Measurements from ENCODE around the gene GEMIN7. TPM values are rescaled to one million over a fixed set of nuclear protein-coding genes. Genes with fewer than 3 reads are reported as not detected.

GEMIN7 gene
- total RNA-seq, 1 experiment from 2014 or later: 29.6 TPM

DNA sequence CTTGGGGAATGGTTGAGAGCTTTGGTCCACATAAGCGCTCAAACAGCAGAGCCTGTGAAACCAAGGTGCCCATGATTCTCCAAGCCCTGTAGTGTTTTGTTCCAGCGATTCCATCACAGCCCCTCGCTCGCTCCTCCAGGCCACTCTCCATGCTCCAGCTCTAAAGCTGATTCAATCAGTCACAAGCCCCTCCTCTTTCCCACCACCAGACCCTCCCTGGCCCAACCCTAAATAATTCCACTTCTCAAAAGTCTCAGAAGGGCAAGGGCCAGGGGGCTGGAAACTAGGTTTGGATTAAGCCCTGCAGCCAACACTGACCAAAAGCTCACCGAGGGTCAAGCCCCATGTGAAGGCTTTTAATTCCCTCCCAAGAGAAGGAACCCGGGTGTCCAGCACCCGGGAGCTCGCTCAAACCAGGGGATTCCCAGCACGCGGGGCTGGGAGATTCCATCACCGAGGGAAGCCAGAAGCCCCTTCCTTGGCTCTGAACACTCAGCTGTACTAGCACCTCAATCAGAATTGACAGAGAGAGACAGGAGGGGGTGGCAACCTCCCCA, 4.2 kb upstream of the GEMIN7 start:
- Histone ChIP-seq H3F3A (ENCODE audit: insufficient read depth, low read depth) (peaks cover 39% of the 10 kb centered on the region), H3K36me3 (ENCODE audit: low read depth) (no peaks in the 10 kb centered on the region), H2AFZ (no peak overlapping the region), H3K79me2 (ENCODE audit: low read depth) (peaks cover 7% of the 10 kb centered on the region), H4K20me1 (ENCODE audit: insufficient read depth) (peaks cover 11% of the 10 kb centered on the region), H3K4me1 (replicated peaks; ENCODE audit: insufficient read depth) (peaks cover 19% of the 10 kb centered on the region), H3K4me2 (peak overlapping the region; percentile 81), H3K9me2 (ENCODE audit: insufficient read depth) (no peaks in the 10 kb centered on the region), H3K4me3 (peak overlapping the region; percentile 31; the same call in 1 of the 2 replicates), H3K27me3 (ENCODE audit: insufficient read depth, low read depth) (no peaks in the 10 kb centered on the region), H3K27ac (no peak overlapping the region), H3K9me3 (ENCODE audit: insufficient read depth, low read depth) (no peaks in the 10 kb centered on the region)
- no peak for DNase-seq
- intact Hi-C loops (cut with micrococcal nuclease; ENCODE audit: unreplicated experiment): loop anchor here (5.0 kb wide), 2 partner anchors 47 to 262 kb away; no protein-coding TSS in a partner anchor
- BruUV-seq (replicated peaks): no TSS peak
- POLR2A ChIA-PET (ENCODE audit: unreplicated experiment): interaction anchor here (0.7 kb wide), 1 partner anchor 16 kb away, joined by 6 read pairs; no protein-coding TSS in a partner anchor
- TF ChIP-seq, protein P1, sequence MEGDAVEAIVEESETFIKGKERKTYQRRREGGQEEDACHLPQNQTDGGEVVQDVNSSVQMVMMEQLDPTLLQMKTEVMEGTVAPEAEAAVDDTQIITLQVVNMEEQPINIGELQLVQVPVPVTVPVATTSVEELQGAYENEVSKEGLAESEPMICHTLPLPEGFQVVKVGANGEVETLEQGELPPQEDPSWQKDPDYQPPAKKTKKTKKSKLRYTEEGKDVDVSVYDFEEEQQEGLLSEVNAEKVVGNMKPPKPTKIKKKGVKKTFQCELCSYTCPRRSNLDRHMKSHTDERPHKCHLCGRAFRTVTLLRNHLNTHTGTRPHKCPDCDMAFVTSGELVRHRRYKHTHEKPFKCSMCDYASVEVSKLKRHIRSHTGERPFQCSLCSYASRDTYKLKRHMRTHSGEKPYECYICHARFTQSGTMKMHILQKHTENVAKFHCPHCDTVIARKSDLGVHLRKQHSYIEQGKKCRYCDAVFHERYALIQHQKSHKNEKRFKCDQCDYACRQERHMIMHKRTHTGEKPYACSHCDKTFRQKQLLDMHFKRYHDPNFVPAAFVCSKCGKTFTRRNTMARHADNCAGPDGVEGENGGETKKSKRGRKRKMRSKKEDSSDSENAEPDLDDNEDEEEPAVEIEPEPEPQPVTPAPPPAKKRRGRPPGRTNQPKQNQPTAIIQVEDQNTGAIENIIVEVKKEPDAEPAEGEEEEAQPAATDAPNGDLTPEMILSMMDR (conservative IDR thresholded peaks at IDR 0.05): no peak
- TF ChIP-seq EZH2 (IDR thresholded peaks at IDR 0.05; ENCODE audit: low read depth): no peak
- CTCF ChIA-PET: interaction anchor here (0.6 to 0.9 kb wide), 4 partner anchors 15 to 79 kb away, joined by 3 to 6 read pairs (median 4); partner anchors contain the start of gene CLASRP

DNA sequence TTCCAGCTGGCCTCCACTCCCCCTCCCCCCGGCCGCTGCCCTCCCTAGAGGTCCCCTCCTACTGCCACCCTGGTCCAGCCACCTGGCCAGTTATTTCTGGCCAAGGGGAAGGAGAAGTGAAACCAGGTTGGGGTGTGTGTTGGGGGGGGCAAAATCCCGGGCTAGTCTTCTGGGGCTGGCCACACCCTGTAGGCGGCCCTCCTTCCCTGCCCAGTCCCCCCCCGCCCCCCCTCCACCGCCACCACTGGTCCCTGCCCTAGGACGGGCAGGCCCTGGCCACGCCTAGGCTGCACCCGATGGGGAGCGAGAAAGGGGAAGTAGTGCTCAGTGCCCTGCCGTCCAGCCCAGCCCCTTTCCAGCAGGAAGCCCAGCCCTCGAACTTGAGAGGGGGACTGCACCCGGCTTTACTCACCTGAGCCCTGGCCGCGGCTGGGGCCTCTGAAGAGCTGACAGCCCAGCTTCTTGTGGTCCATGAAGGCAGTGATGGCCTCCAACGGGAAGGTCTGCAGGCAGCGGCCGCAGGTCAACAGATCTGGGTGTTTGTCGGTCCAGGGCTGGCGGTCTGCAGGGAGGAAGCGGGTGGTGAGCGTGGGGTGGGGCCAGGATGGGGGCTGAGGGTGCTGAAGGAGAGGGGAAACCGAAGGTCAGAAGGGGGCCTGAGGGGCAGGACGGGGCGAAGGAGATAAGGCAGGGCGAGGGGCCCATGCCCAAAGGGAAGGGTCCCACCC, 3.6 kb upstream of the GEMIN7 start:
- CTCF ChIA-PET: interaction anchor here (0.6 to 0.9 kb wide), 2 partner anchors 16 to 185 kb away, joined by 4 to 5 read pairs; no protein-coding TSS in a partner anchor
- TF ChIP-seq, protein P1 (conservative IDR thresholded peaks at IDR 0.05): no peak
- no peak for TF ChIP-seq EZH2 (IDR thresholded peaks at IDR 0.05; ENCODE audit: low read depth)
- peaks cover 17% of the 10 kb centered on the region for H4K20me1 ChIP-seq (ENCODE audit: insufficient read depth)
- H3K27ac ChIP-seq: 0 out of 2 replicates have a peak overlapping the region, but pooled peaks have one; percentile 17
- intact Hi-C loops (cut with micrococcal nuclease; ENCODE audit: unreplicated experiment): loop anchor here (5.0 kb wide), 2 partner anchors 47 to 262 kb away; no protein-coding TSS in a partner anchor
- peak overlapping the region; percentile 81 for H3K4me2 ChIP-seq
- H3K27me3 ChIP-seq (ENCODE audit: insufficient read depth, low read depth): no peaks in the 10 kb centered on the region
- peak overlapping the region; percentile 78 for H2AFZ ChIP-seq
- peaks cover 39% of the 10 kb centered on the region for H3F3A ChIP-seq (ENCODE audit: insufficient read depth, low read depth)
- no peaks in the 10 kb centered on the region for H3K36me3 ChIP-seq (ENCODE audit: low read depth)
- BruUV-seq (replicated peaks): no TSS peak
- H3K9me2 ChIP-seq (ENCODE audit: insufficient read depth): no peaks in the 10 kb centered on the region
- POLR2A ChIA-PET (ENCODE audit: unreplicated experiment): interaction anchor here (0.7 kb wide), 1 partner anchor 16 kb away, joined by 6 read pairs; no protein-coding TSS in a partner anchor
- peak overlapping the region; percentile 66 for H3K4me3 ChIP-seq
- no peaks in the 10 kb centered on the region for H3K9me3 ChIP-seq (ENCODE audit: insufficient read depth, low read depth)
- peak; percentile 82 to 92 for DNase-seq
- H3K4me1 ChIP-seq (replicated peaks; ENCODE audit: insufficient read depth): peaks cover 25% of the 10 kb centered on the region
- peaks cover 14% of the 10 kb centered on the region for H3K79me2 ChIP-seq (ENCODE audit: low read depth)

DNA sequence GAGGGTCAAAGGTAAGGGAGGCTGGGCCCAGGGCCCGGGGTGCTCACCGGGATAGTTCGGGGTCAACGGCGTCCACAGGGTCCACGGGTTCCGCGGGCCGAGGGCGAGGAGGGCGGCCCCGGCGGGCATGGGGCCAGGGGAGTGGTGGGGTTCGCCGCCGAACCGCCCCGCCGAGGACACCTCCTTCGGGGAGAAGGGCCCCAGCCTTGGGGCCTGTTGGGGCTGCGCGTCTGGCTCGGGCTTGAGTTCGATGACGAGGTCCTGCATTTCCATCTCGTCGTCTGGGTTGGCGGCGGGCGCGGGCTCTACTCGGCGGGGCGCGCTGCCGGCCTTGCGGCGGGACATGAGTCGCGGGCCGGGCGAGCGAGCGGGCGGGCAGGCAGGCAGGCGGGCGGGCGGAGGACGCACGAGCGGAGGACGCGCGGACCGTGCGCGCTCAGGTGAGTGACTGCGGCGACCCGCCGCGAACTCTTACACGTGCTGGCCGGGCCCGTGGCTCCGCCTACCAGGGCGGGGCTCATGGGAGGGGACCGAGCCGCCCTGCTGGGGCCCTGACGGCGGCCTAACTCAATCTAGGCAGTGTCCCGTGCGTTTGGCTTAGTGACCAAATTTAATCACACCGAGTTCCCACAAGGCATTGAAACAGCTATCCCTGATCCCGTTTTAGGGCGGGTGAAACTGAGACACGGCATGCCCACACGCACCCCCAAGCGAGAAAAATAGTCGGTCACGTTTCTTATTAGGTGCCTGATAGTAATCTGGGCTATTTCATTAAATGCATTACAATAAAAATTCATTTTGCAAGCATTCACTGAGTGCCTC, 2.8 kb upstream of the GEMIN7 start, which contains the start of gene ZNF296:
Gene ZNF296 (minus strand): TSS at position 450 of the 822 bp plus-strand sequence. CDS start 105 bp downstream, at position 345.
- Histone ChIP-seq H3K9me3 (ENCODE audit: insufficient read depth, low read depth) (no peaks in the 10 kb centered on the region), H3K36me3 (ENCODE audit: low read depth) (no peaks in the 10 kb centered on the region), H3K79me2 (ENCODE audit: low read depth) (peaks cover 22% of the 10 kb centered on the region), H3K27ac (0 out of 2 replicates have a peak within 1 kb of the TSS, but pooled peaks have one; percentile 17), H3K27me3 (ENCODE audit: insufficient read depth, low read depth) (no peaks in the 10 kb centered on the region), H3K4me1 (replicated peaks; ENCODE audit: insufficient read depth) (peaks cover 32% of the 10 kb centered on the region), H2AFZ (peak within 1 kb of the TSS; percentile 78), H3K4me2 (peak within 1 kb of the TSS; percentile 81), H3K9me2 (ENCODE audit: insufficient read depth) (no peaks in the 10 kb centered on the region), H4K20me1 (ENCODE audit: insufficient read depth) (peaks cover 16% of the 10 kb centered on the region), H3F3A (ENCODE audit: insufficient read depth, low read depth) (peaks cover 39% of the 10 kb centered on the region), H3K4me3 (peak within 1 kb of the TSS; percentile 66)
- DNase-seq: peak; percentile 70 to 90
- CTCF ChIA-PET: interaction anchor here (0.6 kb wide), 1 partner anchor 186 kb away, joined by 5 read pairs; no protein-coding TSS in a partner anchor
- POLR2A ChIA-PET (ENCODE audit: unreplicated experiment): no interaction called here
- intact Hi-C loops (cut with micrococcal nuclease; ENCODE audit: unreplicated experiment): loop anchor here (5.0 kb wide), 2 partner anchors 46 to 261 kb away; no protein-coding TSS in a partner anchor
- TF ChIP-seq, protein P1 (conservative IDR thresholded peaks at IDR 0.05): no peak
- TF ChIP-seq EZH2 (IDR thresholded peaks at IDR 0.05; ENCODE audit: low read depth): no peak
- TSS peak; percentile 58 for BruUV-seq (replicated peaks)
